Stimulated activated effector memory CD8-positive, alpha-beta T cell treated with anti-CD3 and anti-CD28 coated beads, Interleukin-12 subunit alpha, Interleukin-12 subunit beta, amount 100 ng/mL, for 72 hours (primary cell): Measurements from ENCODE around the gene MAN2A1.
A peak's percentile ranks its signal among the peaks of the same experiment; 100 is the strongest.

Source experiments
- ATAC-seq: fragments of 150-1000 bp; cut with Tn5 transposase; 2 replicates; pipeline ENCODE4 v1.10.0; 2021
- DNase-seq, 2 donors: peaks; one replicate each; pipeline ENCODE4 v3.0.0; 2021 to 2022; ENCODE audit warnings: low spot score in 2 of 2
- H3K27ac Mint-ChIP-seq: one replicate; pipeline ENCODE4 v1.8.0; 2022; ENCODE audit warnings: mild to moderate bottlenecking, mixed read lengths
- H3K36me3 Mint-ChIP-seq: one replicate; pipeline ENCODE4 v1.8.0; 2022; ENCODE audit warnings: mild to moderate bottlenecking, mixed read lengths
- H3K4me1 Mint-ChIP-seq: one replicate; pipeline ENCODE4 v1.8.0; 2022; ENCODE audit warnings: mixed read lengths
- H3K4me3 Mint-ChIP-seq: one replicate; pipeline ENCODE4 v1.8.0; 2022; ENCODE audit warnings: mild to moderate bottlenecking, mixed read lengths
- H3K9me3 Mint-ChIP-seq: one replicate; pipeline ENCODE4 v1.8.0; 2022; ENCODE audit warnings: mixed read lengths

Gene MAN2A1

GRCh38 chr5:109898269-109899162 lies 208.8 kb downstream of the MAN2A1 start:
- H3K27ac Mint-ChIP-seq = no peak overlapping the region
- H3K9me3 Mint-ChIP-seq = no peaks in the 10 kb centered on the region
- ATAC-seq = no peak
- no peak overlapping the region for H3K4me3 Mint-ChIP-seq
- H3K36me3 Mint-ChIP-seq = no peaks in the 10 kb centered on the region
- no peak for DNase-seq
- no peaks in the 10 kb centered on the region for H3K4me1 Mint-ChIP-seq

GRCh38 chr5:109899163-109899535 lies 209.4 kb downstream of the MAN2A1 start:
- no peak for ATAC-seq
- Mint-ChIP-seq H3K9me3 (no peaks in the 10 kb centered on the region), H3K36me3 (no peaks in the 10 kb centered on the region), H3K4me1 (no peaks in the 10 kb centered on the region), H3K4me3 (no peak overlapping the region), H3K27ac (no peak overlapping the region)
- no peak for DNase-seq

- H3K27ac Mint-ChIP-seq = no peak overlapping the region
- DNase-seq (no peak), ATAC-seq (no peak)
- no peaks in the 10 kb centered on the region for H3K36me3 Mint-ChIP-seq
- H3K4me3 Mint-ChIP-seq = no peak overlapping the region
- no peaks in the 10 kb centered on the region for H3K4me1 Mint-ChIP-seq
- H3K9me3 Mint-ChIP-seq = no peaks in the 10 kb centered on the region
Measured at GRCh38 chr5:109900461-109900860, 210.7 kb downstream of the MAN2A1 start.

GRCh38 chr5:109900911-109901627 lies 211.3 kb downstream of the MAN2A1 start:
- DNase-seq (no peak), ATAC-seq (peak; percentile 21)
- Mint-ChIP-seq H3K4me3 (no peak overlapping the region), H3K27ac (no peak overlapping the region), H3K36me3 (no peaks in the 10 kb centered on the region), H3K4me1 (no peaks in the 10 kb centered on the region), H3K9me3 (no peaks in the 10 kb centered on the region)

GRCh38 chr5:109901628-109901981 lies 211.9 kb downstream of the MAN2A1 start:
- Mint-ChIP-seq H3K4me3 (no peak overlapping the region), H3K9me3 (no peaks in the 10 kb centered on the region), H3K27ac (no peak overlapping the region), H3K4me1 (no peaks in the 10 kb centered on the region), H3K36me3 (no peaks in the 10 kb centered on the region)
- ATAC-seq (no peak), DNase-seq (no peak)

- Mint-ChIP-seq H3K27ac (no peak overlapping the region), H3K4me3 (no peak overlapping the region), H3K4me1 (no peaks in the 10 kb centered on the region), H3K9me3 (peaks cover 2% of the 10 kb centered on the region), H3K36me3 (no peaks in the 10 kb centered on the region)
- no peak for DNase-seq
- ATAC-seq = no peak
Measured at GRCh38 chr5:109903061-109903460, 213.3 kb downstream of the MAN2A1 start.

GRCh38 chr5:109905906-109906305 lies 216.2 kb downstream of the MAN2A1 start:
- ATAC-seq (no peak), DNase-seq (no peak)
- Mint-ChIP-seq H3K36me3 (no peaks in the 10 kb centered on the region), H3K9me3 (peaks cover 2% of the 10 kb centered on the region), H3K4me3 (no peak overlapping the region), H3K4me1 (no peaks in the 10 kb centered on the region), H3K27ac (no peak overlapping the region)

GRCh38 chr5:109907189-109907588 lies 217.5 kb downstream of the MAN2A1 start:
- peaks cover 2% of the 10 kb centered on the region for H3K9me3 Mint-ChIP-seq
- H3K27ac Mint-ChIP-seq = no peak overlapping the region
- H3K4me1 Mint-ChIP-seq = no peaks in the 10 kb centered on the region
- H3K36me3 Mint-ChIP-seq = no peaks in the 10 kb centered on the region
- ATAC-seq (no peak), DNase-seq (no peak)
- no peak overlapping the region for H3K4me3 Mint-ChIP-seq

GRCh38 chr5:109907731-109908130 lies 218.0 kb downstream of the MAN2A1 start:
- ATAC-seq (no peak), DNase-seq (no peak)
- H3K27ac Mint-ChIP-seq = no peak overlapping the region
- no peak overlapping the region for H3K4me3 Mint-ChIP-seq
- H3K36me3 Mint-ChIP-seq = no peaks in the 10 kb centered on the region
- H3K9me3 Mint-ChIP-seq = peaks cover 2% of the 10 kb centered on the region
- no peaks in the 10 kb centered on the region for H3K4me1 Mint-ChIP-seq

- Mint-ChIP-seq H3K4me1 (no peaks in the 10 kb centered on the region), H3K4me3 (no peak overlapping the region), H3K36me3 (no peaks in the 10 kb centered on the region), H3K27ac (no peak overlapping the region), H3K9me3 (peaks cover 2% of the 10 kb centered on the region)
- DNase-seq (no peak), ATAC-seq (no peak)
Measured at GRCh38 chr5:109908366-109908765, 218.6 kb downstream of the MAN2A1 start.

- H3K4me3 Mint-ChIP-seq = no peak overlapping the region
- ATAC-seq (no peak), DNase-seq (no peak)
- no peaks in the 10 kb centered on the region for H3K36me3 Mint-ChIP-seq
- no peaks in the 10 kb centered on the region for H3K4me1 Mint-ChIP-seq
- H3K27ac Mint-ChIP-seq = no peak overlapping the region
- H3K9me3 Mint-ChIP-seq = peaks cover 2% of the 10 kb centered on the region
Measured at GRCh38 chr5:109910874-109911273, 221.1 kb downstream of the MAN2A1 start.

GRCh38 chr5:109911731-109912130 lies 222.0 kb downstream of the MAN2A1 start:
- Mint-ChIP-seq H3K4me3 (no peak overlapping the region), H3K9me3 (peaks cover 1% of the 10 kb centered on the region), H3K36me3 (no peaks in the 10 kb centered on the region), H3K27ac (no peak overlapping the region), H3K4me1 (no peaks in the 10 kb centered on the region)
- no peak for ATAC-seq
- no peak for DNase-seq

GRCh38 chr5:109914906-109915305 lies 225.2 kb downstream of the MAN2A1 start:
- Mint-ChIP-seq H3K9me3 (no peaks in the 10 kb centered on the region), H3K4me3 (no peak overlapping the region), H3K36me3 (no peaks in the 10 kb centered on the region), H3K4me1 (no peaks in the 10 kb centered on the region), H3K27ac (no peak overlapping the region)
- DNase-seq (no peak), ATAC-seq (no peak)

- H3K4me1 Mint-ChIP-seq = peaks cover 7% of the 10 kb centered on the region
- H3K9me3 Mint-ChIP-seq = no peaks in the 10 kb centered on the region
- ATAC-seq (no peak), DNase-seq (no peak)
- no peaks in the 10 kb centered on the region for H3K36me3 Mint-ChIP-seq
- no peak overlapping the region for H3K27ac Mint-ChIP-seq
- no peak overlapping the region for H3K4me3 Mint-ChIP-seq
Measured at GRCh38 chr5:109916481-109917153, 226.9 kb downstream of the MAN2A1 start.
